Activated naive CD8-positive, alpha-beta T cell treated with anti-CD3 and anti-CD28 coated beads, Interleukin-2, amount 10 ng/mL, durations not matched to agents 7 days and 5 days (primary cell): Measurements from ENCODE around the gene TMEM181. TPM values are rescaled to one million over a fixed set of nuclear protein-coding genes. Genes with fewer than 3 reads are reported as not detected.
"Not testable (repeated sequence)": the region's sequence is repeated elsewhere in the genome, so short reads cannot be mapped to it uniquely, and the experiment has no call there.

Experiments used
- ATAC-seq: fragments of 150-1000 bp; cut with Tn5 transposase; one replicate; pipeline ENCODE4 v1.10.0; 2021; ENCODE audit warnings: low read depth, moderate library complexity
- POLR2A ChIA-PET: fragments of 350-600 bp; sonication (Branson Sonifier 250); formaldehyde crosslinking; loops from one replicate; lab custom pipeline; 2021; ENCODE audit warnings: antibody characterized with exemption; lab: Charles Lee
- DNase-seq: peaks from one replicate; pipeline ENCODE4 v3.0.0; 2021
- H3K27ac Mint-ChIP-seq: one replicate; pipeline ENCODE4 v1.8.0; 2022; ENCODE audit warnings: mild to moderate bottlenecking, mixed read lengths
- H3K27me3 Mint-ChIP-seq: one replicate; pipeline ENCODE4 v1.8.0; 2022; ENCODE audit warnings: mild to moderate bottlenecking, moderate library complexity, mixed read lengths
- H3K36me3 Mint-ChIP-seq: one replicate; pipeline ENCODE4 v1.8.0; 2021; ENCODE audit warnings: mild to moderate bottlenecking, mixed read lengths
- H3K4me1 Mint-ChIP-seq: one replicate; pipeline ENCODE4 v1.8.0; 2021; ENCODE audit warnings: mixed read lengths
- H3K4me3 Mint-ChIP-seq: one replicate; pipeline ENCODE4 v1.8.0; 2022; ENCODE audit warnings: mild to moderate bottlenecking, moderate library complexity, mixed read lengths
- H3K9me3 Mint-ChIP-seq: one replicate; pipeline ENCODE4 v1.8.0; 2021; ENCODE audit warnings: mixed read lengths
- total RNA-seq, 2 experiments: library from RNA; stranded (reverse); gene quantifications; one replicate each; pipeline ENCODE4 v1.2.3, GENCODE V29; 2021

TMEM181 gene
- total RNA-seq, 2 experiments from 2014 or later: 16.8 to 17.7 TPM

DNA sequence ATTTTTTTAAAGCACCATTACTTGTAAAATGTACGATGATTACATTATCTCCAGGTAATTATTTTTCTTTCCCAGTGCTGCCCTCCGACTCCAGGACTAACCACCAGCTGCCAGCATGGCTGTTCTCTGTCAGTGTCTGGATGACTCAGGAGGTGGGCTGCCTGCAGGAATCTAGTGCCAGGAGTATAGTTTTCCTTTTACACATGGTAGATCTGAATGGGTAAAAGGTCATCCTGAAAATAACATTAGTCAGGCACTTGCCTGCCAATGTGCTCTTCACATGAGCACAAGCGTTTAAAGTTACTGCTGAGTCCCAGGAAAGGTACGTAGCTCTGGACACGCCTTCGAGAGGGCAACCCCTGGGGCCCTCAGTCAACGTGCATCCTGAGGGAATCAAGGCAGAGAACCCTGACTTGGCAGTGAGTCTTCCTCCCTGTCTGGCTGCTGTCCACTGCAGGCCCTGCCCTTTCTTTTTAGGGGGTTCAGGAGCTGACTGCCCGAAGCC lies 82.3 kb downstream of the TMEM181 start:
- no peak for DNase-seq
- POLR2A ChIA-PET: interaction anchor here (1.1 to 3.2 kb wide), 3 partner anchors 8 to 74 kb away, joined by 3 to 62 read pairs (median 3); no protein-coding TSS in a partner anchor
- H3K4me3 Mint-ChIP-seq: peak overlapping the region; percentile 99
- H3K36me3 Mint-ChIP-seq: peaks cover 38% of the 10 kb centered on the region
- no peaks in the 10 kb centered on the region for H3K9me3 Mint-ChIP-seq
- ATAC-seq: no peak
- H3K27ac Mint-ChIP-seq: peak overlapping the region; percentile 94
- no peaks in the 10 kb centered on the region for H3K27me3 Mint-ChIP-seq
- peaks cover 53% of the 10 kb centered on the region for H3K4me1 Mint-ChIP-seq

DNA sequence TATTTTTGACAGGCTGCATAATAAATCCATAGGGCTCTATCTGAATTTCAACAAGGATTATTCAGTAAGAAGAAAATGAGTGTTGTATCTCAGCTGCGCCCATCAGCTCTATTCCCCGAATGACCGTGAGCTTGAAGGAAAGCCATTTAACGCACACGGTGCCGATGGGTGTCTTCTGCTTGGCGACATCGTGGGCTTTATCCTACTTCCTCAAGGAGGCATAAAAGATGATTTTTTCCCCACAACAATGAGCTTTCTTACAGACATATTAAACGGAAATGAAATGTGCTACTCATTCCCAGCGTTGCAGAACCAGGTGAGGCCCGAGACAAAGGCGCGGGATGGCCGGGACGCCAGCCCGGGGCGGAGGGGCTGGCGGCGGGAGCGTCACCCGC lies 83.9 kb downstream of the TMEM181 start:
- no peaks in the 10 kb centered on the region for H3K9me3 Mint-ChIP-seq
- peaks cover 52% of the 10 kb centered on the region for H3K4me1 Mint-ChIP-seq
- H3K27me3 Mint-ChIP-seq: no peaks in the 10 kb centered on the region
- peak overlapping the region; percentile 94 for H3K27ac Mint-ChIP-seq
- H3K4me3 Mint-ChIP-seq: peak overlapping the region; percentile 99
- DNase-seq (no peak), ATAC-seq (no peak)
- POLR2A ChIA-PET: interaction anchor here (0.9 to 3.2 kb wide), 9 partner anchors 10 to 226 kb away, joined by 3 to 62 read pairs (median 5); no protein-coding TSS in a partner anchor
- H3K36me3 Mint-ChIP-seq: peaks cover 33% of the 10 kb centered on the region

DNA sequence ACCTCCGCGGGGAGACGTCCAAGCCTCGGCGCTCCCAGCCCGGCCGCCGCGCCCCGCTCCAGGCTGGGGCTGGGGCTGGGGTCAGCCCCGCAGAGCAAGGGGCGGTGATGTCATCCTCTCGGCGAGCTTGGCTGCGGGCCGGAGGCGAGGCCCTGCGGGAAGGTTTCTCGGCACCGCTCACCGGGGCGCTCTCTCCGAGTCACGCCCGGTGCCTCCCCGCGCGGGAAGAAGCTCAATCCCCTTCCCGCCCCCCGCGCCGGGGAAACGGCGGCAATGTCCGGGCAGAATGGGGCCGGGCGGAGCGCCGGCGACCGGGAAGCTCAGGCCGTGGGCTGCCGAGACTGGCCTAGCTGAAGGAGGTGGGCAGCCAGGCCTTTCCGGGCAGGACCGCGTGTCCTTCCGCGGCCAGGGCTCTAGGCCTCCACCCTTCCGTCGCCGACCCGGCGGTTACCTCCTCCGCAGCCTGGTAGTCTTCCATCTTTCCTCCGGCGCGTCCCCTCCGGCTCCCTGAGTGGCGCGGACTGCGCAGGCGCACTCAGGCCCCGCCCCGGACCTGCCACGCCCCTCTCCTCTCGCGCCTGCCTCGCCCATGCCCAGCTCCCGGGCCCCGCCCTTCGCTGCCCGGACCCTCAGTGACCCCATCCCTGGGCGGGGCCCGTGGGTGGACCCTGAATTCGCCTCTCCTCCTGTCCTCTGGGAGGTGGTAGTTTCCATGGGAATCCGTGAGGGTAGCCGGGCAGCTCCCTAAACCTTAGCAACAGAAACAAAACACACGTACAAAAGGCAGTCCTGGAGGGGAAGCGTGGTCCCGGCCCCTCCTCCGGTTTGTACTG lies 84.6 kb downstream of the TMEM181 start, which contains the start of gene DYNLT1:
Gene DYNLT1 (minus strand): TSS at position 513 of the 833 bp plus-strand sequence. CDS start 35 bp downstream, at position 478.
- Mint-ChIP-seq H3K27me3 (no peaks in the 10 kb centered on the region), H3K36me3 (peaks cover 33% of the 10 kb centered on the region), H3K27ac (peak within 1 kb of the TSS; percentile 94), H3K4me1 (peaks cover 53% of the 10 kb centered on the region), H3K9me3 (no peaks in the 10 kb centered on the region), H3K4me3 (peak within 1 kb of the TSS; percentile 99)
- ATAC-seq: peak; percentile 76
- POLR2A ChIA-PET: interaction anchor here (0.9 to 3.2 kb wide), 10 partner anchors 10 to 225 kb away, joined by 3 to 62 read pairs (median 4); no protein-coding TSS in a partner anchor
- DNase-seq: peak; percentile 97

DNA sequence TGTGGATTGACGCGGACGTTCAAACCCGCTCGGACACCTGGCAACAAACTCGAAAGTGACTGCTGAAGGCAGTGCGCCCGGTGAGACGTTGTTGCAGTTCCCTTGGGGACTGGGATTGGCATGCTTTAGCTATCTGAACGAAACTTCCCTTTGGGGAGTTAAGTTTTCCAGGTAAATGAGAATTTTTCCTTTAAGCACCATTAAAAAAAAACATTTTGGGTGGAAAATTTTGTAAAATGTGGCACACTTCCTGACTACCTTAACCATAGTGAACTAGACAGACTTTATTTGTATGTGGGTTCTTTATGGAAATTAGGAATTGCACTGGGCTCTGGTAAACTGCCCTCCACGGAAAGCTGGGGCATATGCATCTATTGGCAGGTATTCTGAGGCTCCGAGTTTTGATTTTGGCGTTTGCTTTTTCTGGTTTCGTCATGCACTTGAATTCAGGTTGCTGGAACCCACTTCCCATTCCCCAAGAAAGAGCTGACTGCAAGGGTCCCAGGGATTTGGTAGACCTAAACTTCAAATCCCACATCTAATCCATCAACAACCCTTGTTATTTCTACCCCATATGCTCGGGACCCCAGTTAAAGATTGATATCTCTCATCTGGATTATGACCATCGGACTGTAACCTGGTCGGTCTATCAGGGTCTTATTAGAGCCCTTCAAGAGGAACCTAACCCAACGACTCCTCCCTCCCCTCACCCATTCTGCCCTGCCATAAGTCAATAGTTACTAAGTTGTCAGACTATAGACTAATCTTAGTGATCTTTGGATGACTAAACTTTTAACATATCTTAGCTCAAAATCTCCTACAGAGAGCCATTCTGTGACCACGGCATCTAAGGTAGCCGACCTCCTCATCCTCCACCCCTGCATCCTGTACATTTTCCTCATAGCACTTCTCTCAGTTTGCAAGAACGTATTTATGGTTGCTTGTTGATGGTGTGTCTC lies 85.5 kb downstream of the TMEM181 start:
- Mint-ChIP-seq H3K9me3 (no peaks in the 10 kb centered on the region), H3K27ac (peak overlapping the region; percentile 85), H3K27me3 (no peaks in the 10 kb centered on the region), H3K36me3 (peaks cover 27% of the 10 kb centered on the region), H3K4me3 (peak overlapping the region; percentile 92), H3K4me1 (peaks cover 52% of the 10 kb centered on the region)
- POLR2A ChIA-PET: interaction anchor here (1.2 to 3.2 kb wide), 6 partner anchors 9 to 224 kb away, joined by 3 to 62 read pairs (median 5); no protein-coding TSS in a partner anchor
- no peak for DNase-seq
- no peak for ATAC-seq

DNA sequence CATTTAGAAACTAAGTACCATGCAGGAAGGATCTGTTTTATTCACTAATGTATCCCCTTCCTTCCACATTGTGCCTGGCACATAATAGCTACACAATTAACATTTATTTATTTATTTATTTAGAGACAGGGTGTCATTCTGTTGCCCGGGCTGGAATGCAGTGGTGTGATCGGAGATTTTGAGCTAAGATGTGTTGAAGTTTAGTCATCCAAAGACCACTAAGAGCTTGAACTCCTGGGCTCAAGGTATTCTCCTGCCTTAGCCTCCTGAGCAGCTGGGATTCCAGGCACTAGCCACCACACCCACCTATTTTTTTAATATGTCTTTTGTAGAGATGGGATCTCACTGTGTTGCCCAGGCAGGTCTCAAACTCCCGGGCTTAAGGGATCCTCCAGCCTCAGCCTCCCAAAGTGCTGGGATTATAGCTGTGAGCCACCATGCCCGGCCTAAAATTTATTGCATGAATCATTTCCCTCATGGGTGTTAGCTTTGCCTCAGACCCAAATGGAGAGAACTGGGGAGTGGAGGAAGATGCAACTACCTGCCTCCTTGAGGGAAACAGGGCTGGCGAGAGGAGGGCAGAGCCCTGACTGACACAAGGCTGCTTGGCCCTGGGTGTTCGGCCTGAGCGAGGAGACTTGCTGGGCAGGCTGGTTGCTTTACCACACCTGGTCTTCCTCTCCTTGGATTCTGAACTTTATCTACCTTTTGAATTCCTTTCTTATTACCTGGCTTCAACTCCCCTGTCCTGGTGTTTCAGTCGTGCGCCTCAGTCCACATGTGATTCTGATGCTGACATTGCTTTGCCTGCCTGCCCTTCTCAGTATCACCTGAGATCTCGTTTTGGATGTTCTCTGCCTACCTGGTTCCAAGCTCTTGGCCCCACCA lies 86.4 kb downstream of the TMEM181 start:
- DNase-seq (no peak), ATAC-seq (no peak)
- POLR2A ChIA-PET: no interaction called here
- Mint-ChIP-seq H3K27me3 (no peaks in the 10 kb centered on the region), H3K9me3 (no peaks in the 10 kb centered on the region), H3K36me3 (peaks cover 25% of the 10 kb centered on the region), H3K4me1 (peaks cover 48% of the 10 kb centered on the region), H3K4me3 (peak overlapping the region; percentile 92), H3K27ac (peak overlapping the region; percentile 85)

DNA sequence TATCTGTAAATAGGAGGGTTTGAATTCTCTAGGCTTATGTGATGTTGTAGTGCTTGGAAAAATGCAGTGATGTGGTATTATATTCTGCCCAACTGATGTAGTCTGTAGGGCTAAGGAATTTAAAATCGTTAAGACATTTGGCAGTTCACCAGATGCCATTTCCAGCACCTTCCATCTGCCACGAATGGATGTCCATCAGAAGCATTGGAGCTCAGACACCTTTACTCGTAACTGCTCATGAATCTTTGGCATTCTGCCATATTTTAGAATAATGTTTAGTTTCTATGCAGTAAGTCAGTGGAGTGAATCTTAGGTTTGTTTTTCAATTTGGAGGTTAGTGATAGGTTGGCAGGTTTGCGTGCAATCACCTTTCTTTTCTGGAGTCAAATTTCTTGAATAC lies 87.6 kb downstream of the TMEM181 start:
- no peaks in the 10 kb centered on the region for H3K27me3 Mint-ChIP-seq
- POLR2A ChIA-PET: no interaction called here
- peaks cover 43% of the 10 kb centered on the region for H3K4me1 Mint-ChIP-seq
- H3K9me3 Mint-ChIP-seq: no peaks in the 10 kb centered on the region
- no peak overlapping the region for H3K4me3 Mint-ChIP-seq
- H3K27ac Mint-ChIP-seq: no peak overlapping the region
- peaks cover 19% of the 10 kb centered on the region for H3K36me3 Mint-ChIP-seq
- DNase-seq (no peak), ATAC-seq (no peak)

DNA sequence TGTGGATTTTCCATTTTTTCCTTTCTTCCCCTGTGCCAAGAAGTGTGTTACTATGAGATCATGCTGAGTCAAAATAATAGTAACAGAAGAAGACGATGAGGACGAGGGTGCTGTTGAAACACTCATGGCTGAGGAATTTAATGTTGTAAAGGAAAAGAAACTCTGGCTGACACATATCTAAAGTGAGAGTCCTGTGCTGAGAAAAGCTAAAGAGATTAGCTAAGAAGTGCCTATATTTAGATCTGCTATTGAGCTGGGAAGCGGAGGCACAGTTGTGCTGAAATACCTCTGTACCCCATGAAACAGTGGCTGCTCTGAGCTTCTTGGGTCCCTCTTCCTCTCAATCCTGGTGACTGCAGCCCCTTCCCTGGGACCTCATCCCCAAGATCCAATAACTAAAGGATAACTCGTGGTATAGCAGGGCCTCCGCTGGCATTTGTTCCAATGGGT lies 88.8 kb downstream of the TMEM181 start:
- POLR2A ChIA-PET: no interaction called here
- Mint-ChIP-seq H3K9me3 (no peaks in the 10 kb centered on the region), H3K27ac (peak overlapping the region; percentile 99)

DNA sequence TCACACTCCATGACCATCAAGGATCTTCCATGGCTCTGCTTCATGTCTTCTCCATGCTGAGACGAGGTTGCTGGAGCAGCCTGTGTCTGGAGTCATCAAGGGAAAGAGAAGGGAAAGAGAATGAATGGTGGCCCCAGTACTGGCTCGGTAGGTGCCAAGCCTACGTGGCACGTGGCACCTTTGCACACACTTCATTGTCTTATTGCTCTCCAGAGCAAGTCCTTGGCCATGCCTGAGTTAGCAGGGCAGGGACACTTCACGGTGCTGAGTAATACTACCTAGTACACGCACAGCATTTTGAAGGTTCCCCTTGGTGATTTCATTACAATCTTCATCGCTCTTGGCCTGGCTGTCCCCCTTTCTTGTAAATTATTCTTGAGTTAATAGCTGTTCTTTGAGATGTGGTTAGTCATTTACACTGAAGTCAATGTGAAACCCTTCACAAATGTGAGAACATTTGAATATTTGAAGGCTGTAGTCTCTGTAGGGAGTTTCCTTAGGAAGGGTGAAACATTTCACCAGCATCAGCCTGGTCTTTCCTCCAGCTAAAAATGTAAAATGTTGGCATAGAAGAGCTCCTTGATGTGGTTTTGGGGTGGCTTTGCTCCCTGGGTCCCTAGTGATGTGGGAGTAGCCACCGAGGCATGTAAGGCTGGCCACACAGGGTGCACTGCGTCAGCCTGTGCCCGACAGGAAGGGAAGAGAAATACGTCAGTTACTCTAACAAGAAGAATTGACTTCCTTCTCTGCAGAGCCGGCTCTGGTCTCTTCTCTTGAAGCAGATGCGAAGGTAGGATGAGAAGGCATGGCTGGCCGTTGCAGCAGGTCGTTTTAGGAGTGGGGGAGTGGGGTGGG lies 89.6 kb downstream of the TMEM181 start, which contains the start of gene SYTL3:
Gene SYTL3 (plus strand): TSS at position 766 of the 855 bp plus-strand sequence. CDS start 13,215 bp downstream, outside the sequence.
- Mint-ChIP-seq H3K36me3 (peaks cover 25% of the 10 kb centered on the region), H3K4me3 (peak within 1 kb of the TSS; percentile 89), H3K27ac (peak within 1 kb of the TSS; percentile 99), H3K9me3 (no peaks in the 10 kb centered on the region), H3K27me3 (no peaks in the 10 kb centered on the region), H3K4me1 (peaks cover 56% of the 10 kb centered on the region)
- peak; percentile 60 for ATAC-seq
- POLR2A ChIA-PET: interaction anchor here (0.8 to 1.7 kb wide), 3 partner anchors 10 to 20 kb away, joined by 3 to 5 read pairs (median 3); no protein-coding TSS in a partner anchor
- DNase-seq: peak; percentile 73

More for the DNA sequence above, 88.8 kb downstream of the TMEM181 start:
- no peak for DNase-seq
- Mint-ChIP-seq H3K36me3 (peaks cover 21% of the 10 kb centered on the region), H3K4me3 (peak overlapping the region; percentile 41), H3K27me3 (no peaks in the 10 kb centered on the region), H3K4me1 (peaks cover 48% of the 10 kb centered on the region)
- no peak for ATAC-seq

DNA sequence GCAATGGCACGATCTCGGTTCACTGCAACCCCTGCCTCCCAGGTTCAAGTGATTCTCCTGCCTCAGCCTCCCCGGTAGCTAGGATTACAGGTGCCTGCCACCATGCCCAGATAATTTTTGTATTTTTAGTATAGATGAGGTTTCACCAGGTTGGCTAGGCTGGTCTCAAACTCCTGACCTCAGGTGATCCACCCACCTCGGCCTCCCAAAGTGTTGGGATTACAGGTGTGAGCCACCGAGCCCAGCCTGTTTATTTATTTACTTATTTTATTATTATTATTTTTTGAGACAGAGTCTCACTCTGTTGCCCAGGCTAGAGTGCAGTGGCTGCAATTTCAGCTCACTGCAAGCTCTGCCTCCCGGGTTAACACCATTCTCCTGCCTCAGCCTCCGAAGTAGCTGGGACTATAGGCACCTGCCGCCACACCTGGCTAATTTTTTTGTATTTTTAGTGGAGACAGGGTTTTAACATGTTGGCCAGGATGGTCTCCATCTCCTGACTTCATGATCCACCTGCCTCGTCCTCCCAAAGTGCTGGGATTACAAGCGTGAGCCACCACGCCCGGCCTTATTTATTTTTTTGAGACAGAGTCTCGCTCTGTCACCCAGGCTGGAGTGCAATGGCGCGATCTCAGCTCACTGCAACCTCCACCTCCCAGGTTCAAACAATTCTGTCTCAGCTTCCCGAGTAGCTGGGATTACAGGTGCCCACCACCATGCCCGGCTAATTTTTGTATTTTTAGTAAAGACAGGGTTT lies 92.3 kb downstream of the TMEM181 start:
- not testable (repeated sequence) for H3K27me3 Mint-ChIP-seq, DNase-seq, H3K9me3 Mint-ChIP-seq, ATAC-seq
- H3K36me3 Mint-ChIP-seq: peaks cover 38% of the 10 kb centered on the region
- peaks cover 64% of the 10 kb centered on the region for H3K4me1 Mint-ChIP-seq
- POLR2A ChIA-PET: interaction anchor here (0.6 to 4.3 kb wide), 4 partner anchors 8 to 391 kb away, joined by 3 to 62 read pairs (median 6); partner anchors contain the start of gene DYNLT1
- peak overlapping the region; percentile 84 for H3K4me3 Mint-ChIP-seq
- peak overlapping the region; percentile 98 for H3K27ac Mint-ChIP-seq

DNA sequence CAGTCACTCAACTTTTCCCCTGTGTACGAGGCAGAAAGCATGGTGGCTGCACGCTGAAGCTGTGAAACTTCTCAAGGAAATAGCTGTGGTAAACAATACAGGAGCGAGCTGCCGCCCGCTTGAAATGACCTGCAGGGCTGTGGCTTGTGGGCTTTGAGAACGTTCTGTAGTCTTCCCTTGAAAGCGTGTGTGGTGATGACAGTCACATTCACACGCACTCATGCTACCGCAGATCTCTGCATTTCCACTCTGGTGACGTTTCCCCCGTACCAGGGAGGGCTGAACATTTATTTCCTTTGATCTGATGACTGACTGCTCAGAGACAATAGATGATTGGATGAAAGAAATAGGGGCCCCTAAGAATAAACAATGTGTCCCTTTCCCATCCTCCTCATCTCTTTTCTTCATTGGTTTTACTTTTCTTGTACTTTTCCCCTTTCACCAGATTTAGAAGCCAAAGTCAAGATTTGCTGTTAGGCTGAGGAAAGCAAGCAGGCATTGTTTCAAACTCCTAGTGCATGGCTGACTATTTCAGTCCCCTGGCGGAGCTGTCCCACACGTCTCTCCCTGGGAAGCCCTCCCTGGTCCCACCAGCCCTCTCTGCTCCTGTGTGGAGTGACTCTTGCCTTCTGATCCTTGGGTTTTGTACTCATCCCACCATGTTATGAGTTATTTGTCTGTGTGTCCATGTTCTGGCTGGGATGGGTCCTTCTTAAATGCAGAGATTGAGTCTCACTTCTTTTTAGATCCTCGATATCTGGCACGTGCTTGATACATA lies 93.9 kb downstream of the TMEM181 start:
- Mint-ChIP-seq H3K4me1 (peaks cover 63% of the 10 kb centered on the region), H3K36me3 (peaks cover 38% of the 10 kb centered on the region), H3K4me3 (peak overlapping the region; percentile 84), H3K9me3 (no peaks in the 10 kb centered on the region), H3K27ac (peak overlapping the region; percentile 98), H3K27me3 (no peaks in the 10 kb centered on the region)
- ATAC-seq (peak; percentile 72), DNase-seq (peak; percentile 80)
- POLR2A ChIA-PET: interaction anchor here (0.8 to 4.3 kb wide), 8 partner anchors 10 to 390 kb away, joined by 3 to 62 read pairs (median 4); partner anchors contain the start of gene DYNLT1
